Central memory CD8-positive, alpha-beta T cell (primary cell): ENCODE measurements around the gene IL1R1.

ENCODE experiments used
- ATAC-seq: fragments of 150-1000 bp; cut with Tn5 transposase; replicated peaks from 2 replicates; pipeline ENCODE4 v1.10.0; 2022; ENCODE audit warnings: mild to moderate bottlenecking, moderate FRiP score, moderate number of reproducible peaks; ENCODE audit not compliant: poor library complexity, severe bottlenecking; ENCODE audit errors: extremely low read depth
- DNase-seq, 2 donors: peaks; one replicate each; pipeline ENCODE4 v3.0.0; 2021; ENCODE audit warnings: low spot score in 2 of 2
- H3K27ac Mint-ChIP-seq: one replicate; pipeline ENCODE4 v1.8.0; 2022; ENCODE audit warnings: low read depth, mild to moderate bottlenecking, moderate library complexity, mixed read lengths
- H3K27me3 Mint-ChIP-seq: one replicate; pipeline ENCODE4 v1.8.0; 2022; ENCODE audit warnings: mixed read lengths
- H3K36me3 Mint-ChIP-seq: one replicate; pipeline ENCODE4 v1.8.0; 2022; ENCODE audit warnings: mild to moderate bottlenecking, moderate library complexity, mixed read lengths; ENCODE audit not compliant: insufficient read depth
- H3K4me1 Mint-ChIP-seq: one replicate; pipeline ENCODE4 v1.8.0; 2022; ENCODE audit warnings: mixed read lengths
- H3K4me3 Mint-ChIP-seq: one replicate; pipeline ENCODE4 v1.8.0; 2022; ENCODE audit warnings: mild to moderate bottlenecking, moderate library complexity, mixed read lengths
- H3K9me3 Mint-ChIP-seq: one replicate; pipeline ENCODE4 v1.8.0; 2022; ENCODE audit warnings: mixed read lengths

Gene IL1R1

GRCh38 chr2:102149243-102149642 is 6.7 kb downstream of the IL1R1 start:
- Mint-ChIP-seq H3K9me3 (peaks cover 39% of the 10 kb centered on the region), H3K27me3 (peaks cover 39% of the 10 kb centered on the region), H3K4me3 (no peak overlapping the region), H3K27ac (no peak overlapping the region), H3K4me1 (peaks cover 6% of the 10 kb centered on the region), H3K36me3 (peaks cover 2% of the 10 kb centered on the region)
- no peak for ATAC-seq
- DNase-seq = no peak

DNA sequence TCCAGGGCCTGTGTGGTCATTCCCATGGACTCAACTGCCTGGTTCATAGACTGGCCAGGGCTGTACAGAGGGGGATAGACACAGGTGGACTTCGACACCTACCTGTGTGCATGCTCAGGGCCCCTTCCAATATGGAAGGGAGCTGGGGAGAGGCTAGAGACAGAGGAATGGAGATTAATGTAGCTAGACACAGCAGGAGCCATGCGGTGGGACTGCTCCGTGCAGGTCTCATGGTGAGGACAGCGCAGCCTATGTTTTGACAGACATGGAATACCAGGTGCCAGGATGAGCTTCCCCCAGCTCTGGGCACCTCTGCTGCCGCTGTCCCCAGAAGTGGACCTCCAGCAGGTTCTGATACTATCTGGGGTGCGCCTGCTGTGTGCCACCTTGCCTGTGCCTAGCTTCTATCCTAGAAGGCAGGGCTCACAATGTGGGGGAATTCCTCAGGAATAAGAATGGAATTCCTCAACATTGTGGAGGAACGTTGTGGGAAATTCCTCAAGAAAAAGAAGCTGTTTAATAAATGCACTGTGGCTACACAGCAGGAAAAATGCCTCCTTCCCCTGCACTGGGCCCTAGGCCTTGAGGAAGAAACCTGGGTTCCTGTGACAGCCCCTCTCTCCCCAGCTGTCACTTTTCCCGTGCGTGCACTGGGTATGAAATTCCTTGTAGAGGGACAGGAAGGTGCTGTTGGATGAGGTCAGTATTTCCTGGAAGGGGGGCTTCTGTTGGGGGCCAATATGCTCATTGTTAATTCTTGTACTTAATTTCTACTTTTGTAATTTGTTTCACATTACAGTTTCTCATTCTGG is 7.3 kb downstream of the IL1R1 start:
- DNase-seq (no peak), ATAC-seq (no peak)
- Mint-ChIP-seq H3K4me1 (peaks cover 6% of the 10 kb centered on the region), H3K36me3 (peaks cover 2% of the 10 kb centered on the region), H3K4me3 (no peak overlapping the region), H3K27ac (no peak overlapping the region), H3K27me3 (peaks cover 32% of the 10 kb centered on the region), H3K9me3 (peaks cover 36% of the 10 kb centered on the region)

GRCh38 chr2:102154364-102154763 is 11.8 kb downstream of the IL1R1 start:
- no peak overlapping the region for H3K27ac Mint-ChIP-seq
- H3K4me3 Mint-ChIP-seq = no peak overlapping the region
- peaks cover 3% of the 10 kb centered on the region for H3K36me3 Mint-ChIP-seq
- H3K4me1 Mint-ChIP-seq = no peaks in the 10 kb centered on the region
- H3K27me3 Mint-ChIP-seq = no peaks in the 10 kb centered on the region
- no peaks in the 10 kb centered on the region for H3K9me3 Mint-ChIP-seq
- DNase-seq = no peak
- ATAC-seq = no peak

DNA sequence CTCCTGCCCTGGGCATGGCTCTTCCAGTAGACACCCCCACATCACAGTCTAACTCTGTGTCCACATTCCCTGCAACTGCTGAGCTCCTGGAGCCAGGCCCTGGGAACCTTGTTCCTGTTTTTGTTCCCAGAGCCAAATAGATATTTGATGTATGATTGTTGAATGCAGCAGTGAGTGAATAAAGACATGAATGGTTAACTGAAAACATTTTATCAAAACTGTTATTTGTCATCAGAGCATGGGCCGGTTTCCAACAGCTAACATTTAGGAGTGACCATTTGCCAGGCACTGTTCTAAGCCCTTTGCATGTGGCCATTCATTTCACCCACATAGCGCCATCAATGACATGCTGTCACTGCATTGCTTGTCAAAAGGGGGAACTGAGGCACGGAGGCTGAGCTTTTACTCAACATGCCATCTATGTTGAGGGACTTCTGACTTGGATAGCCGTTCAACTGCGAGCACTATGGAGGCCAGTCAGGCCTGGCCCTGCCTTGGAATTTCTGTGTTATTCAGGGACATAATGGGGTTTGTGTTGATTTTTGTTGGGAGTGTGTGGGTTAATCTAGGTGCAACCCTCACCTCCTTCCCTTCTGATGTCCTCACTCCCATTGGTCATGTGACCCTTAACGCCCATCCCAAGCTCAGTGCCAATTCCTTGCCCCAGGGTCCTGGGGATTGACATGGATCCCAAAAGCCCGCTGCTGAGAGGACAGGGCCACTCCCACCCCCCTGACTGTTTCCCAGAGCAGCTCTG is 12.6 kb downstream of the IL1R1 start:
- no peak overlapping the region for H3K27ac Mint-ChIP-seq
- H3K9me3 Mint-ChIP-seq = no peaks in the 10 kb centered on the region
- no peak for ATAC-seq
- H3K27me3 Mint-ChIP-seq = no peaks in the 10 kb centered on the region
- peaks cover 3% of the 10 kb centered on the region for H3K36me3 Mint-ChIP-seq
- DNase-seq = no peak
- H3K4me3 Mint-ChIP-seq = no peak overlapping the region
- no peaks in the 10 kb centered on the region for H3K4me1 Mint-ChIP-seq

DNA sequence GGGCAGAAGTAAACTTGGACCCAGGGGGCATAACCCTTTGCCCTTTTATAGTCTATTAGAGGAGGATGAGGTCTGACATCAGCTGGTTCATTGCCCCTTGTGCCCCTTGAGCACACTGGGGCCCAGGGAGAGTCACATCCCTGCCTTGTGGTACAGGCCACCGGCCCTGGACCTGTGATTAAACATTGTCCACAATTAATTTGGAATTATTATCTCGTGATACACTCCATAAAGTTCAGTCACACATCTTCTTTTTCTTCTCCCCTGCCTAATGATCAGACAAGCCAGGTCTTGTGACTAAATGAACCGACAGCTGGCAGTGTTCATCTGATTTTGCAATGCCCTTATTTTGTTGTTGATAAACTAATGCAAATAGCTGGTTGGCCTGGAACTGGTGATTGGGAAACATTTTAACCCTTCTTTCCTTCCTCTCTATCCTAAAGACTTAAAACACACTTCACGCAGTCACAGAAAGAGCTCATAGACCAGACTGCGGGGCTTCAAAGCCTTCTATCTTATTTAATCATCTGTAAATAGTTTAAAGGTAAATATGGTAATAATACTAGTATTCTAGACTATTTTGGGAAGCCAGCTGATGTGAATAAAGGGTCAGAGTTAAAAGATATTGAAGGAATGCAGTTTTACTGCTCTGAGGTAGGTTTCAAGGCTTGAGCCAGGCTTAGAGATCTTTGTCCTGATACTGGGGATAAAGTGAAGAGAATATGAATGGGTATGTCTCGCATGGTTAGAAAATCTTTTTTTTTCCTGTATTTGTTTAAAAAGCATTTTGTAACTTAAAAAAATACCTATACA is 13.4 kb downstream of the IL1R1 start:
- H3K4me1 Mint-ChIP-seq = no peaks in the 10 kb centered on the region
- H3K9me3 Mint-ChIP-seq = no peaks in the 10 kb centered on the region
- no peak for DNase-seq
- peaks cover 3% of the 10 kb centered on the region for H3K36me3 Mint-ChIP-seq
- no peak for ATAC-seq
- H3K4me3 Mint-ChIP-seq = no peak overlapping the region
- H3K27ac Mint-ChIP-seq = no peak overlapping the region
- no peaks in the 10 kb centered on the region for H3K27me3 Mint-ChIP-seq

GRCh38 chr2:102158011-102158755 is 15.6 kb downstream of the IL1R1 start:
- ATAC-seq (no peak), DNase-seq (no peak)
- Mint-ChIP-seq H3K36me3 (peaks cover 2% of the 10 kb centered on the region), H3K4me1 (no peaks in the 10 kb centered on the region), H3K27me3 (no peaks in the 10 kb centered on the region), H3K4me3 (no peak overlapping the region), H3K9me3 (no peaks in the 10 kb centered on the region), H3K27ac (no peak overlapping the region)

- Mint-ChIP-seq H3K27me3 (no peaks in the 10 kb centered on the region), H3K4me1 (no peaks in the 10 kb centered on the region), H3K4me3 (no peak overlapping the region), H3K27ac (no peak overlapping the region), H3K9me3 (no peaks in the 10 kb centered on the region), H3K36me3 (peaks cover 2% of the 10 kb centered on the region)
- DNase-seq (no peak), ATAC-seq (no peak)
These were observed 16.7 kb downstream of the IL1R1 start for GRCh38 chr2:102159295-102159694.

GRCh38 chr2:102166189-102166845 is 23.8 kb downstream of the IL1R1 start:
- Mint-ChIP-seq H3K4me3 (no peak overlapping the region), H3K36me3 (no peaks in the 10 kb centered on the region), H3K9me3 (no peaks in the 10 kb centered on the region), H3K27ac (no peak overlapping the region), H3K27me3 (peaks cover 10% of the 10 kb centered on the region), H3K4me1 (no peaks in the 10 kb centered on the region)
- ATAC-seq (no peak), DNase-seq (no peak)

DNA sequence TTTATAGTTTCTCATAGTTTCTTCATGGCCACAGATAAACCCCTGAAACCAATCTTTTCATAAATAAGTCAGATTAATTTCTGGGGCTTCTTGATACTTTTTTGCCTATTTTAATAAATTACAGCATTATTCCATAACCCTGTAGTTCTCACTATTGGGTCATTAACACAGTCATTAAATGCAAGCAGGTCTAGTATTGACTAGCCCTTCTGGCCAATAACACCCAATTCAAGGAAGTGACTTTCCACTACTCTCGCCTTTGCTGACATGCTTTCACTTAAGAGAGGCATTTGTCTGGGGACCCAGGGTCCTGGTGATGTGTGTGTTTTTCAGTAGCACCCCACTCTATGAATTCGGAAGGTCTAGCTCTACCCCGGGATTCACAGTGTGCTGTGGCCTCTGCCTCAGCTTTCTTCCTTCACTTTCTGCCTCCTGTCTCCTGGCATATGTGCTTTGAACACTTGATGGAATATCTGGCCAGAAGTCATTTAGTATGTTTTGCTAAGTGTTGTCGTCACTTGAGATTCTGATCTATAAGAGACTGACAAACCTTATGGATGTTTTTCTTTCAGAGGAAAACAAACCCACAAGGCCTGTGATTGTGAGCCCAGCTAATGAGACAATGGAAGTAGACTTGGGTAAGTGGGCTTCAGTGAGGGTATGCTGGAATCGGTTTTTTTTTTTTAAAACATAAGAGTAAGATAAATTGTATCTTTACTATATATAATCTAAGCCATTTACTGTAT is 25.7 kb downstream of the IL1R1 start:
- H3K9me3 Mint-ChIP-seq = no peaks in the 10 kb centered on the region
- H3K27me3 Mint-ChIP-seq = peaks cover 10% of the 10 kb centered on the region
- H3K27ac Mint-ChIP-seq = no peak overlapping the region
- no peaks in the 10 kb centered on the region for H3K4me1 Mint-ChIP-seq
- no peak for ATAC-seq
- no peaks in the 10 kb centered on the region for H3K36me3 Mint-ChIP-seq
- DNase-seq = no peak
- H3K4me3 Mint-ChIP-seq = no peak overlapping the region

- no peak for DNase-seq
- Mint-ChIP-seq H3K36me3 (no peaks in the 10 kb centered on the region), H3K9me3 (no peaks in the 10 kb centered on the region), H3K27ac (no peak overlapping the region), H3K27me3 (peaks cover 10% of the 10 kb centered on the region), H3K4me1 (no peaks in the 10 kb centered on the region), H3K4me3 (no peak overlapping the region)
- no peak for ATAC-seq
These were observed 29.4 kb downstream of the IL1R1 start for GRCh38 chr2:102171946-102172345.

DNA sequence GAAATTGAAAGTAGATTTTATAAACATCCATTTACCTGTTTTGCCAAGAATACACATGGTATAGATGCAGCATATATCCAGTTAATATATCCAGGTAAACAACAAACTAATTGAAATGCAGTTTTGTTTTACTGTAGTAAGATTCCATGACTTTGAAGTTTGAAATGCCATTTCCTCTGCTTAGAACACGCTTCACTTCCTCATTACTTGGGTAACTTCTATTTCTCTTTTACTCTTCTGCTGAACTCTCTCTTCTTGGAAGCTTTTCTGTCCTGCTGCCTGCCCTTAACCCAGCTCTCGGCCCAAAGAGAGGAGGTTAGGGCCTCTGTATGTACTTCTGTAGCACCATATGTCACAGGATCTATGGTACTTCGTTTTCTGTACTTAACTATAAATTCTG is 30.2 kb downstream of the IL1R1 start:
- no peak for DNase-seq
- Mint-ChIP-seq H3K27ac (no peak overlapping the region), H3K36me3 (no peaks in the 10 kb centered on the region), H3K27me3 (peaks cover 14% of the 10 kb centered on the region), H3K4me3 (no peak overlapping the region), H3K9me3 (no peaks in the 10 kb centered on the region), H3K4me1 (no peaks in the 10 kb centered on the region)
- no peak for ATAC-seq
